Measurements from ENCODE around the gene CALM3. TPM values are rescaled to one million over a fixed set of nuclear protein-coding genes. Genes with fewer than 3 reads are reported as not detected.

CALM3 gene
- total RNA-seq, 3 donors from 2014 or later: 85.9 to 129 (median 86.6) TPM

DNA sequence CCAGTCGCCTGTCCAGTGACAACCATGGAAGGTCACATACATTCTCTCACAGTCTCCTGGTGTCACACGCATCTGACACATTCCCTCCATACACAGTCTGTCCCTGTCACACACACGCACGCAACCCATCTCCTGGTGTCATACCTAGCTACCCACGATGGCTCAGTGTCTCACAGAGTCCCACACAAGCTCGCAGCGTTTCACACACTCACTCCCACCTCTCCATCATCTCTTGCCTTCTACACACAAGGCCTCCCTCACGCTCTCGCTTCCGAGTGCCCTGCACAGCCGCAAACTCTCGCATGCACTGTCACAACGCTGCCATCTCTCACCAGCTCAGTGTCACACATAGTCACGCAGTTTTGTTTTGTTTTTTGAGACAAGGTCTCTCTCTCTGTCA, 36.1 kb downstream of the CALM3 start:
- intact Hi-C loops (cut with DNase I; ENCODE audit: low total_unique reads): no loop called here
- H3K9me3 ChIP-seq: no peaks in the 10 kb centered on the region
- H3K4me3 ChIP-seq: no peak overlapping the region
- H3K4me1 ChIP-seq: peaks cover 0 to 5% of the 10 kb centered on the region in 2 donors
- no peaks in the 10 kb centered on the region for H3K36me3 ChIP-seq
- no peaks in the 10 kb centered on the region for H3K27me3 ChIP-seq
- no peak for TF ChIP-seq POLR2A (IDR thresholded peaks at IDR 0.05)
- no peak for TF ChIP-seq POLR2AphosphoS5 (IDR thresholded peaks at IDR 0.05)
- no peak for TF ChIP-seq CTCF (IDR thresholded peaks at IDR 0.05)
- no peak for DNase-seq (ENCODE audit: low spot score in 2 of 2)
- no peak overlapping the region for H3K27ac ChIP-seq

GRCh38 chr19:46639358-46640182, 38.4 kb downstream of the CALM3 start:
- H3K27ac ChIP-seq: peak overlapping the region; percentile 69 to 80
- intact Hi-C loops (cut with DNase I; ENCODE audit: low total_unique reads): no loop called here
- no peak for DNase-seq (ENCODE audit: low spot score in 2 of 2)

DNA sequence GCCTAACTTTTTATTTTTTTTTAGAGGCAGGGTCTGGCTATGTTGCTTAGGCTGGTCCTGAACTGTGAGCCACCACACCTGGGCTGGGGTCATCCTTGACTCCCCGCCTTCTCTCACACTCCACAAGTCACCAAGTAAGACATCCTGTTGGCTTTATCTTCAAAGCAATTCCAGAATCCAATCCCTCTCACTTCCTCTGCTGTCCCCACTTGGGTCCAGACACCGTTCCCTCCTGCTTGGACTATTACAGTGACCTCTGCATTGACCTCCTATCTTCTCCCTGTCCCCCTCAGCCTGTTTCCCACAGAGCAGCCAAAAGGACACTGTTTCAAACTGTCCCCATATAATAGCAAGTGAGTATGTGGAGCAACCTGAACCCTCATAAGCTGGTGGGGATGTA, 39.5 kb downstream of the CALM3 start:
- Histone ChIP-seq H3K36me3 (no peaks in the 10 kb centered on the region), H3K4me3 (no peak overlapping the region), H3K27ac (no peak overlapping the region), H3K4me1 (peaks cover 0 to 5% of the 10 kb centered on the region in 2 donors), H3K9me3 (no peaks in the 10 kb centered on the region), H3K27me3 (no peaks in the 10 kb centered on the region)
- TF ChIP-seq CTCF (IDR thresholded peaks at IDR 0.05) (no peak), POLR2AphosphoS5 (IDR thresholded peaks at IDR 0.05) (no peak), POLR2A (IDR thresholded peaks at IDR 0.05) (no peak)
- no peak for DNase-seq (ENCODE audit: low spot score in 2 of 2)
- intact Hi-C loops (cut with DNase I; ENCODE audit: low total_unique reads): no loop called here

More at GRCh38 chr19:46639358-46640182, 38.4 kb downstream of the CALM3 start:
- TF ChIP-seq POLR2A (IDR thresholded peaks at IDR 0.05): no peak
- peak in 1 of 3 donors; percentile 7 for TF ChIP-seq CTCF (IDR thresholded peaks at IDR 0.05)
- Histone ChIP-seq H3K27me3 (no peaks in the 10 kb centered on the region), H3K9me3 (no peaks in the 10 kb centered on the region), H3K4me1 (peaks cover 0 to 5% of the 10 kb centered on the region in 2 donors), H3K36me3 (no peaks in the 10 kb centered on the region), H3K4me3 (peak overlapping the region; percentile 33 to 67 (median 55))

- TF ChIP-seq POLR2A (IDR thresholded peaks at IDR 0.05): no peak
- TF ChIP-seq CTCF (IDR thresholded peaks at IDR 0.05): no peak
- TF ChIP-seq POLR2AphosphoS5 (IDR thresholded peaks at IDR 0.05): no peak
- peaks cover 0 to 4% of the 10 kb centered on the region in 2 donors for H3K9me3 ChIP-seq
- H3K4me3 ChIP-seq: no peak overlapping the region
- no peaks in the 10 kb centered on the region for H3K36me3 ChIP-seq
- intact Hi-C loops (cut with DNase I; ENCODE audit: low total_unique reads): no loop called here
- DNase-seq (ENCODE audit: low spot score in 2 of 2): no peak
- peaks cover 0 to 17% of the 10 kb centered on the region in 2 donors for H3K27me3 ChIP-seq
- H3K27ac ChIP-seq: peak overlapping the region in 1 of 2 donors; percentile 12
- H3K4me1 ChIP-seq: peaks cover 0 to under 1% of the 10 kb centered on the region in 2 donors
Measured at GRCh38 chr19:46644720-46645119, 43.6 kb downstream of the CALM3 start.

DNA sequence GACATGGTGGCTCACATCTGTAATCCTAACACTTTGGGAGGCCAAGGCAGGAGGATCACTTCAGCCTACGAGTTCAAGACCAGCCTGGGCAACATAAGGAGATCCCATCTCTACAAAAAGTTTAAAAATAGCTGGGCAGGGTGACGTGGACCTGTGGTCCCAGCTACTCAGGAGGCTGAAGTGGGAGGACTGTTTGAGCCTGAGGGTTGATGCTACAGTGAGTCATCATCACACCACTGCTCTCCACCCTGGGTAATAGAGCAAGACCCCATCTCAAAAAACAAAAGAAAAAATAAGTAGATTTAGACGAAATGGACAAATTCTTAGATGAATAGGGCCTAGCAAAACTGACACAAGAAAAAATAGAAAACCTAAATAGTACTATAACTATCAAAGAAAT, 45.3 kb downstream of the CALM3 start:
- H3K4me1 ChIP-seq: no peaks in the 10 kb centered on the region
- no peaks in the 10 kb centered on the region for H3K36me3 ChIP-seq
- intact Hi-C loops (cut with DNase I; ENCODE audit: low total_unique reads): no loop called here
- no peak overlapping the region for H3K27ac ChIP-seq
- H3K4me3 ChIP-seq: no peak overlapping the region
- DNase-seq (ENCODE audit: low spot score in 2 of 2): no peak
- H3K27me3 ChIP-seq: peaks cover 0 to 25% of the 10 kb centered on the region in 2 donors
- H3K9me3 ChIP-seq: peaks cover 0 to 4% of the 10 kb centered on the region in 2 donors
- TF ChIP-seq POLR2A (IDR thresholded peaks at IDR 0.05): no peak
- TF ChIP-seq CTCF (IDR thresholded peaks at IDR 0.05): no peak
- TF ChIP-seq POLR2AphosphoS5 (IDR thresholded peaks at IDR 0.05): no peak
